ENCODE measurements around the gene DDIT3.
"Not testable (repeated sequence)": the region's sequence is repeated elsewhere in the genome, so short reads cannot be mapped to it uniquely, and the experiment has no call there.

Gene DDIT3, protein sequence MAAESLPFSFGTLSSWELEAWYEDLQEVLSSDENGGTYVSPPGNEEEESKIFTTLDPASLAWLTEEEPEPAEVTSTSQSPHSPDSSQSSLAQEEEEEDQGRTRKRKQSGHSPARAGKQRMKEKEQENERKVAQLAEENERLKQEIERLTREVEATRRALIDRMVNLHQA

DNA sequence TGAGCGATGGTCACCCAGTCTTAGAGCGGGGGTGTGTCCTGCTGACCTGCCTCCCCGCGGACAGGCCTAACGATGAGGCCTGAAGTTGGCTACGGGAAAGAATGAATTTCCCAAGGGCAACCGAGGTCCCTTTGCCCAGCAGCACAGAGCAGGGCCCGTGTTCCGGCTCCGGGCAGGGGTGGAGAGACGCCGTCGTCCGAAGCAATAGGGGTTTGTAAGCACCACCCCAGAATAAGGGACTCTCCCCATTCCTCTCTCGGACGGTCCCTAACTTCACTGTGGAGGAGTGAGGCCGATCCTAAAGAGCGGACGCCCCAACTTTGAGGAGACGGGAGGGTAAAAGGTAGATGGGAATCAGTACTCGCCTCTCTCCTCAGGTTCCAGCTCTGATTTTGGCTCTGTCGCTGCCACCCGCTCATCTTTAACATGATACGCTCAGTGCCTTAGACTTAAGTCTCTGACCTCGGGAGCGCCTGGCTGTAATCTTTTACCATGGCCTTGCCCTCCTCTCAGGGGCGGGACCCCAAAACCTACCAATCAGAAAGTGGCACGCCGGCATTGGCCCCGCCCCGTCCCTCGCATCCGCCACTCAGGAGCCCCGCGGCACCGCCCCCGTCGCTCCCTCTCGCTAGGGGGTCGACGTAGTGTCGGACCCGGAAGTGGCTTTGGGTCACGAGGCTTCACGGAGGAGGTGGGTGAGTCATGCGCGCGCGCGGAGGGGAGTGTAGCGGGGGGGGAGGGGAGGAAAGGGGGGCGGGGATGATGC, at the start of gene DDIT3:
Gene DDIT3 (minus strand): TSS at position 462 of the 766 bp plus-strand sequence. CDS start 3,108 bp downstream, outside the sequence.
- peak; percentile 100 for DNase-seq

DNA sequence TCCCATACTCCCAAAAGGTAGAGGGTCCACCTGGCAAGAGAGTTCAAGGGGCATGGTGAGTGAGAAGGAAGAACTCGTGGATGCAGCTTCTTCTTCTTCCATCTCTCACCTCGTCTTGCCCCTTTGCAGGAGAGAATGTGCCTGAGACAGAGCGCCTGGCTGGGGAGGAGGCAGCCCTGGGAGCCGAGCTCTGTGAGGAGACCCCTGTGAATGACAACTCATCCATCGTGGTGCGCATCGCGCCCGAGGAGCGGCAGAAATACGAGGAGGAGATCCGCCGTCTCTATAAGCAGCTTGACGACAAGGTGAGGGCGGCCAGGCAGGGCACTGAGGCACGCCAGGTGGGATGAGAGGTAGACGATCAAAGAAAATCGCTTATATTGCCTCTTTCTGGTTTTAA, 49.5 kb upstream of the DDIT3 start:
- DNase-seq = no peak

DNA sequence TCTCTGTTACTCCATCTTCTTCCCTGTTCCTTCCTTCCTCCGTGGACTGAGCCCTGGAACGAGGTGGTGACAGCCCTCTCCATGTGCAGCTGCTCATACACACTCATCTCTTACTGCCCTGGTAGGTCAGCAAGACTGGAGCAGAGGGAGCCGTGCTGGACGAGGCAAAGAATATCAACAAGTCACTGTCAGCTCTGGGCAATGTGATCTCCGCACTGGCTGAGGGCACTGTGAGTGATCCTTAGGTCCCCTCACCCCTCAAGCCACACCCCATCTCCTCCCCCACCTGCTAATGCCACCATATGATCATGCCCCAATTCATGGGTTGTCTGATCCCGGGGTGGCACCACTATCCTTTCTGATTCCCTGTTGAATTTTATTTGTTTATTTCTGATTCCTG, 48.5 kb upstream of the DDIT3 start:
- no peak for DNase-seq

DNA sequence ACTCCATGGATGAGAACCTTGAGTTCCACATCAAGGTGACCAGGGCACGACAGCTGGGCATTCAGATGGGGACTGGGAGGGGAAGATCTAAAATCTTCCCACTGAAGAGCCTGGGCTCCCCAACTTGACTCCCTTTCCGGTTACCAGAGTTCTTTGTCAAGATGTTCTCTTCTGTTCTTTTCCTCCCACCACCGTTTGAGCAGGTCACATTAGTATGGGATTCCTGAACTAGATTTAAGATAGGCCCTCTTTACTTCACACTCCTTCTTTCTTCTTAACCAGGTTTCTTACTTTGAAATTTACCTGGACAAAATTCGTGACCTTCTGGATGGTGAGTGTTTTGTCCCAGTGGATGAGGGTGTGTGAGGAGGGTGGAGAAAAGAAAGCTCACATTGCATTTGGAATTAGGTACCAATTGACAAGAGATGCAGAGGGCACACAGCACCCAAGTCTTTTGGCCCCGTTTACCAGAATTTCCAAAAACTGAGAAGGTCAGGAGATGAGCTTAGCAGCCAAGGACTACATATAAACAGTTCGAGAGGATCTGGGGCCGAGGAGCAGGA, 43.9 kb upstream of the DDIT3 start:
- no peak for DNase-seq

DNA sequence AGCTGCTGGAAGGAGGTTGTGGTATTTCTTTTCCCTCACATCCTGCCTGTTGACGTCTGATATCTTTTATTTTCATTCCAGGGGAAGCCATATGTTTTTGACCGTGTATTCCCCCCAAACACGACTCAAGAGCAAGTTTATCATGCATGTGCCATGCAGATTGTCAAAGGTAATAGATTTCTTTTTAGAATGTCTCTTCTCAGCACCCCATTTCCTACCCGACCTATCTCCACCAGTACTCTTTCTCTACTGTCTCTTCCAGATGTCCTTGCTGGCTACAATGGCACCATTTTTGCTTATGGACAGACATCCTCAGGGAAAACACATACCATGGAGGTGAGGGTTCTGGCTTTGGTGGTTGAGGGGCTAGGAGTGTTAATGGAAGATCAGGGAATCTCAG, 43.0 kb upstream of the DDIT3 start:
- no peak for DNase-seq

DNA sequence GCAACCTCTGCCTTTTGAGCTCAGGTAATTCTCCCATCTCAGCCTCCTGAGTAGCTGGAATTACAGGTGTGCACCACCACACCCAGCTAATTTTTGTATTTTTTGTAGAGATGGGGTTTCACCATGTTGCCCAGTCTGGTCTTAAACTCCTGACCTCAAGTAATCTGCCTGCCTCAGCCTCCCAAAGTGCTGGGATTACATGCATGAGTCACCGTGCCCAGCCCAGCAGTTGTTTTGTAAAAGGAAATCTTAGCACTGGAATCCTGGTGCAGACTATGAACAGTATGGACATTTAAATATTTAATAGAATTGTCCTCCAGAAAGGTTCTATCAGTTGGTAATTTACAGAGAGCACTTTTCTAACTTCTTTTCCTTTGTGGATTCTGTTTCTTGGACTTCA, 40.8 kb upstream of the DDIT3 start:
- not testable (repeated sequence) for DNase-seq

DNA sequence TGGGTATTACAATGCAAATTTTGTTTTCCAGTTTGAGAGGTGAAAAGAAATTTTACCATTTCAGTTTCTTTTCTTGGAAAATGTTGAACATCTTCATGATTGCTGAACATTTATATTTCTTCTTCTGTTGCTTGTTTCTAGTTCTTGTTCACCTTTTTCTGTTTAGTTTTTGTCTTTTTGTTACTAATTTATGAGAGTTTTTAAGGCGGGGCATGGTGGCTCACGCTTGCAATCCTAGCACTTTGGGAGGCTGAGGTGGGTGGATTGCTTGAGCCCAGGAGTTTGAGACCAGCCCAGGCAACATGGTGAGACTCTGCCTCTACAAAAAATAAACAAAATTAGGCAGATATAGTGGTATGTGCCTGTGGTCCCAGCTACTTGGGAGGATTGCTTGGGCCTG, 40.2 kb upstream of the DDIT3 start:
- no peak for DNase-seq

DNA sequence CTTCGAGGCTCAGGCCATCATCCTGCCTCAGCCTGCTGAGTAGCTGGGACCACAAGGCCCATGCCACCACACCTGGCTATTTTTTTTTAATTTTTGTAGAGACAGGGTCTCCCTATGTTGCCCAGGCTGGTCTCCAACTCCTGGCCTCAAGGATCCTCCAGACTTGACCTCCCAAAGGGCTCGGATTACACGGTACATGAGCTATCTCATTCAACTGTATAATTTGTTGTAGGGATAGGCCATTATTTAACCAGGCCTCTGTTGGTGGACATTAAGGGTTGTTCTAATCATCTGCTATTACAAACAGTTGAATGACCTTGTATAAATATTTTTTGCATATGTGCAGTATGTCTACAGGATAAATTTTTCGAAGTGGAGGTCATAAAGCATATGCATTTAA, 38.5 kb upstream of the DDIT3 start:
- DNase-seq = no peak

DNA sequence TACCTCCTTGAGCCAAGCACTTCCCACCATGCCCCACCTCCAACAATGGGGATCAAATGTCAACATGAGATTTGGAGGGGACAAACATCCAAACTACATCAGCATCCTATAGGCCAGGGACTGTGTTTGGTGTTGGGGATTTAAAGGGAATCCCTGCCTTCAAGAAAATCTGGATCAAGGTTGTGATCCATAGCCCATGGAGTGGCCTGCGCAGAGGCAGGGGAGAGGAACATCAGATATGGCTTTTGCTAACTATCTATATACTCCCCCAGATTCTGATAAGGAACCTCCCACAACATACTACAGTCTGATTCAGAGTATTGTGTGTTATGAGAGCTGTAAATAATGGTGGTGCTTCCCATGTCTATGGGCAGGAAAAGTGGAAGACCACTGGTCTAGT, 34.6 kb upstream of the DDIT3 start:
- DNase-seq = no peak

DNA sequence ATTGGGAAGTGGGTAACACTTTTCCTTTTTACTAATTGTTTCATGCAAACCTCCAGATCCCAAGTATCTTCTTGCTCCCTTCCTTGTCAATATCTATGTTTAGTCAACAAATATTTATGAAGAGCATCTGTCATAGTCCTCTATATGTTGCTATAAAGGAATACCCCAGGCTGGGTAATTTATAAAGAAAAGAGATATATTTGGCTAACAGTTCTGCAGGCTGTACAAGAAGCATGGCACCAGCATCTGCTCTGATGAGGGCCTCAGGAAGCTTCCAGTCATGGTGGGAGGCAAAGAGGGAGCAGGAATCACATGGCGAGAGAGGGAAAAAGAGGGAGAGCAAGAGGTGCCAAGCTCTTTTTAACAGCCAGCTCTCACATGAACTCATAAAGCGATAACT, 34.1 kb upstream of the DDIT3 start:
- DNase-seq = no peak

DNA sequence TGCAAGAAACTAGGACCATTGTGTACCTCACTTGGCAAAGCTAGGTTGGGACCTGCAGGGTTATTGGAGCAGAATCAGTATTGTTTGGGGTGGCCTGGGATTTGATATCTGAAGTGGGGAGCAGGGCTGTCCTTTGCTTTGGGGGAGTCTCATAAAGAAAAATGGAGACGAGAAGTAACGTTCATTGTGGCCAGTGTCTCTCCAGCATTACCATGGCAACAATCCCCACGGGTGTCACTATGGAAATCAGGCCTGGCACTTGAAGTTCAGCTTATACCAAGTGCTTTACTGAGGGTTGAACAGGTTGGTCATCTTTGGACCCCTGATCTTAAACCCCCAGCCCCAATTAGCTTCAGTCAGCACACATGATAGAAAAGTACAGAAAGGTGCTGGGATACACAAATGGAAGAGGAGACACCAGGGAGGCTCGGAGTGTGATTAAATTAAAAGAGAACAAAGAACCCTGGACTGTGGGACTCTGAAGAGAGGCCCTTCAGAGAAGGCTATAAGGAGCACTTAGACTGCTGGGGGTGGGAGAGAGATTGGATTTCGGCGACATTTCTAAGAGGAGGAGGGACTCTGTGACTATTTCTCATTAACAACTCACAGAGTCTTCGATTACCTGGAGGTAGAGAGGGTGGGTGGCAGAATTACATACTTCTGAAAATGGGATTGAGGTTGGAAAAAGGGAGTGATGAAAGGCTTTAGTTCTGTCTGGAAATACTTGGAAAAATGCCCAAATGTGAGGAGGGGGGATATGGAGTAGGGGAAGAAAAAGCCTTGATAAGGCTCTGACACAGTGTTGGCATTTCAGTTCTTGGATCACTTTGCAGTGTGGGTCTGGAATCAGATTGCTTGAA, 33.3 kb upstream of the DDIT3 start:
- no peak for DNase-seq

DNA sequence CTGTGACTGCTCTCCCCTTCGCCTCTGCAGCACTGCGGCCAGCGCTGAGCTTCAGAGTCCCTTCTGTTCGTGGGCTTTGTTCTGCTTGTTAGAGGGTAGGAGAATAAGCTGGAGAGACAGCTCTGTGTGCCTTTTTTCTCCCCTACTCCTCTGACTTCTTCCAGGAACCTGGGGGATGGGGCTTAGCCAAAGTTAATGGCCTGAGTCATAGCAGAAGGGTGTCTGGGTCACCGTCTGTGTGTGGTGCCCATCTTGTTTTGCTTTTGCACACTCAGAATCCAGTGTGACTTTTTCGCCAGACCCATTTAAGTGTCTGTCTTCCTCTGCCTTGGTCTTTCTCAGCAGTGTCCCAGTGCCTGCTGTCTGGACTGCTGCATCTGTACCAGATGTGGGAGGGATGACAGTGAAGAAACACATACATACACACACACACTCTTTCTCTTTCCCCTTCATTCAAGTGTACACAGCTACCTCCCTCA, 32.6 kb upstream of the DDIT3 start:
- no peak for DNase-seq

DNA sequence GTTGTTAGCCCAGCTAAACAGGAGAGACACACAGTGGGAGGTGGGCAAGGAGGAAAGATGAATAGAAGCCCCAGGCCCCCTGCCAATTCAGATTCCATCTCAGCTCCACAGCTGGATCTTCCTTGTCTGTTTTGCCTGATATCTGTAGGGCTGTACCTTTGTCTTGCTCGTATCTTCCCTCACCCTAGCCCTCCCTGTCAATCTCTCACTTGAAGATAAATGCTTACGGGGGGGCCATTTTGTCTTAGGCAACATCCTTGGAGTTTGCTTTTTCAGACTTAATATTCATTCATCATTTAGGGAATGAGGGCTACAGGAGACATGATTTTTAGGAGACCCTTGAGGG, 32.0 kb upstream of the DDIT3 start:
- no peak for DNase-seq

DNA sequence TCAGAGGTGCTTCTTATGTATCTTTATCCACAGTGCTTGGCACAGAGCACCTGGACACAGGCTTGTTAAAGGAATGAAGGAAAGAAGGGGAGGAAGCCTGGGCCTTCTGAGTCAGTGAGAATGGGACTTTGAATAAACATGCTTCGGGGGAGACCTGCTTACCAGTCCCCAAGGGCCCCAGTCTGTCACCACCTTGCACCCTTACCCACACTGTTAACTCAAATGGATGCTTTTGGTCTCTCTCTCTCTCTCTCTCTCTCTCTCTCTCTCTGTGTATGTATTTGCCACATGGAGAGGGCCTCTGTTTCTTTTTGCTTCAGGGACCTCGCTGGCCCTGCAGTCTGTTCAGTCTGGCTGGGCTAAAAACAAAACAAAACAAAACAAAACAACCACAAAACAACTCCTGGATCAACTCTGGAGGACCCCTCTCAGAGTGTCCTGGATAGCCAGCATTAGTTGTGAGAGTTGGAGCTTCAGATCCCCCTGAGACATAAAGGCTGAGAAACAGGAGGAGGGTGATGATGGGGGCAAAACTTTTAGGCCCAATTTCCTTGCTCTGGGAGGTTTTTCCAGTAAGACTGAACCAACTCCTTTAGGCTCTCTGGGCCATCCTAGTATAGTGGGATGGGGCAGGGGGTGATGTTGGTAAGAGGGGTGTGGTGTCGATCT, 31.5 kb upstream of the DDIT3 start:
- DNase-seq = no peak

DNA sequence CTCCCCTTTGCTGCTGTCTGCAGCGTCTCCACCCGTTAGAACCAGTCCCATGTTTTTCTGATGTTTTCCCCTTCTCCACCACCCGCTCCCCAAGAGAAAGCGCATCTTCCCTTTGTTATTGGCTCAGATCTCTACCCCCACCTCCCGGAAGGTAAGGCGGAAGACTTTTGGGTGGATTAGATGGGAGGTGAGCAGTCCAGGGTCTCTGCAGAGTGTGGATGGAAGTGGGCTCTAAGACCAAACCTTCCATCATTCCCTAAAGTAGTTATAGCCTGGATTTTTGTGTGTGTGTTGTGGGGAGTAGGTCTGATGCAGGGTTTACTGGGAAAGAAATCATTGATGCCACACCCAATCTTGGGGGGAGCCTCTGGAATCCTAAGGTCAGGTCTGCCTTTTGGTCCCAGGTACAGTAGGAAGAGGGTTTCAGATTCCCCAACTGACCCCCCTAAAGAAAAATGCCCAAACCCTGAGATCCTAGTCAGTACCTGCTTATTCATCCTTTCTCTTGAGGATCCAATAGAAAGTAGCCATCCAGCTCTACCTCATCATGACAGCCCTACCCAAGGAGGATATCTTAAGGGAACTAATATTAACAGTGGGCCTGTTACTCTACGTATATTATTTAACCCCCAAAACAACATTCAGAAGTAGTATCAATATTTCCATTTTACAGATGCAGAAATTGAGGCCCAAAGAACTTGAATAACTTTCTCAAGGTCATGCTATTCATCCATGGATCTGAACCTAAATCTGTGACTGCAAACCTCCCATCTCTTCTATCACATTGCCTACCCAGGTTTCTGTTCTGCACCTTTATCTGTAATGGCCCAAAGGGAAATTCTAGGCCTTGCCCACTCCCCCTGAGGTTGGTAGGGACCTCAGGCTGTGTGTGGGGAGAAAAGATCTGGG, 30.6 kb upstream of the DDIT3 start:
- DNase-seq = no peak

DNA sequence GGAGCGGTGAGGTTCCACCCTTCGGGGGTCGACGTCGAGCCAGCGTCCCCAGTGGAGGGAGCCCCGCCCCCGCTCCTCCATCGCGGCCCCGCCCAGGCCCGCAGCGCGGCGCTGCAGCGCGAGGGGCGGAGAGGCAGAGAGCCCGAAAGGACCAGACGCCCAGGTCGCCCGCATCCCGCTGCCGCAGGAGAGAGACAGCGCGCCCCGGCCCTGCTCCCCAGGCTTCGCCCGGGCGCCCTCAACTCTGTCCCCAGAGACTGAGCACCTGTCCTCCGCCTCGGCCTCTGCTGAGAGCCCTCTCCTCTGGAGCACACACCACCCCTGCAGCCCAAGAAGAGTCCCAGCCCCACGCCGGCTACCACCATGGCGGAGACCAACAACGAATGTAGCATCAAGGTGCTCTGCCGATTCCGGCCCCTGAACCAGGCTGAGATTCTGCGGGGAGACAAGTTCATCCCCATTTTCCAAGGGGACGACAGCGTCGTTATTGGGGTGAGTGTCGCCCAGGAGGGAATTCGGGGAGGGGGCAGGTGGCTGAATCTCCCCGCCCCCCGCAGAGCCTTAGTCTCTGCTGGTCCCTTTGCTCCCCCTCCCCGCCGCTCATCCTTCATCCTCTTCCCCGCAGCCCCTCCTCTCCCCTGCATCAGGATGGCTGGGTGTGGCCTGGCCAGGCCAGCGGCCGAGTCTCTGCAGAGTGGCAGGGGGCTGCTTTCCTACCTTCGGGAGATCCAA, 29.8 kb upstream of the DDIT3 start, which contains the start of gene KIF5A:
Gene KIF5A (plus strand): TSS at position 136 of the 732 bp plus-strand sequence. CDS start 228 bp downstream, at position 364.
- no peak for DNase-seq

DNA sequence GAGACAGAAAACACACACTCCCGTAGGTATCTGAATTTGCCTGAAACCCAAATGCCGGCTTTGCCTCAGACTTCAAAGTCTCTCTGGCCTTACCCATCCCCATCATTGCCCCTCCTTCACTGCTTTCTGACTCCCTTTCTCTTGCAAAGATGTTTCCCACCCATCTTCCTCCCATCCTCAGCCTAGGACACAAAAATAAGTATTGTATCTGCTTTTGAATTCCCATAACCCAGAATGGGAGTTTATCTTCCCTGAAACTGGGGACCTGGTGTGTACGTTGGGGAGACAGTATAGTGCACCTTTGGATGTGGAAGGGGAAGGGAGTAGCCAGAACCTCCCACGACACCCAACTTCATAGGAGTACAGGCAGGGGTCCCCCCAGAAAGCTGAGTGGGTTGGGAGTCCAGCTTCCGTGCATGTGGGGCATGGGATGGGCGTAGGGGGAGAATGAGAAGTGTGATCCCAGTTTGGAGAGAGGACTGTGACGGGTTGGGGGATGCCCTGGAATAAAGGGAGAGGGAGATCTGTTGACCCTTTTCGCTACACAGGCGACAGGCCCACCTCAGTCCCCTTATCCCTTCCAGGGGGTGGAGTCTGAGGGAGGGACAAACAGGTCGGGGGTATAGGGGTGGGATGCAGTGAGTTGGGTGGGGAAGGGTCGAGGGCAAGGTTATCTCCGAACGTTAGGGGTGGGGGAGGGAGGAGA, 29.0 kb upstream of the DDIT3 start:
- no peak for DNase-seq

DNA sequence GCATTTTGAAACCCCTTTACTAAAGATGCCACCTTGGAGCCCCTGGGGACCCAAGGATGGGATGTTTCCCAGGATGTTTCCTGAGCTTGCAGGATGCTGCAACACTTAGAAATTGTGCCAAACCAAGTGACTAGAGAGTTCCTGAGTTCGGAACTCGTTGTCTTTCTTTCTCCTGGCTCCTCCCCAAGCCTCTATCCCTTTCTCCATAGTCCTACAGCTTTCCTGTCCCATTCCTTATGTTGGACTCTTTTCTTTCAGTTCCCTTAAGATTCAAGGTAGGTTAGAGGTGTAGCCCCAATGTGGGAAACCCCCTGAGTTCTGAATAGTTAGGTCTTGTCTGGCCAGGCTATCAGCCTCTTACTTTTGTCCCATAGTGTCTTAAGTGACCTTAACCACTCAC, 28.2 kb upstream of the DDIT3 start:
- no peak for DNase-seq

DNA sequence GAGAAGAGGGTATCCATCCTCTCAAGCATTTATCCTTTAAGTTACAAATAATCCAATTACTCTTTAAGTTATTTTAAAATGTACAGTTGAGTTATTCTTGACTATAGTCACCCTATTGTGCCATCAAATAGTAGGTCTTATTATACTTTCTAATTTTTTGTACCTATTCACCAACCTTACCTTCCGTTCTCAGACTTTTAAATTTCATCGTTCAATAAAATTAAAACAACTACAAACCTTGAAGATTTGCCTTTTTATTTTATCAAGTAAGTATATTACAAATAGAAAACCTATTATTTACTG, 27.6 kb upstream of the DDIT3 start:
- DNase-seq = no peak

DNA sequence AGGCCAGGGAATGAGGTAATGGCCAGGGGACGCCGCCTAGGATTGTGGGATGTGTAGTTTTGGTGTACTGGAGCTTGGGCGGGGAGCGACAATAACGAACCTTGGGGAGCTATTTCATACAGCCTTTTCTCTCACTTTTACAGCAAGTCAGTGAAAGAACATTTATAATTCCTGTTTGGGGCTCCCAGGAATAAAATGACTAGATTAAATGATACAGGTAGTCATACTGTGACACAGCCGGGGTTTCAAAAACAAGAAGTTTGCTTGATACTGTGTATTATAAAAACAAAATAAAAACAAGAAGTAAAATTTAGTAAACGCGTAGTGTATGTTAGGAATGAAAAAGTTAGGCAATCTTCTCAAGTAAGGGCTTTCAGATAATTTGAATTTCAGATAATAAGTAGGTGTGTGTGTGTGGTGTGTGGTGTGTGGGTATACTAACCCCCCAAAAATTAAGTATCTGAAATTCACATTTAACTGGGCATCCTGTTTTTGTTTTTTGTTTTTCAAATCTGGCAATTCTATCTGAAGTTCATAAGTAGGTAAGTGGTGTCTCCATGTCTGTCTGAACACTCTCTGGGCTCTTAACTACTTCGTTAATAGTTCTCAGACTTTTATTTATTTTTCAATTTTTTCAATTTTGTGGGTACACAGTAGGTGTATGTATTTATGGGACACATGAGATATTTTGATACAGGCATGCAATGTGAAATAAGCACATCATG, 27.1 kb upstream of the DDIT3 start:
- no peak for DNase-seq
